GM12801 (cell line): ENCODE measurements around the gene JAM3.

Experiments used
- TF ChIP-seq, protein P1 (sequence below): IDR thresholded peaks from one replicate; pipeline ENCODE4 v1.5.1; 2011; ENCODE audit warnings: control low read depth; ENCODE audit not compliant: insufficient read length; ENCODE audit errors: extremely low read depth

JAM3 gene

DNA sequence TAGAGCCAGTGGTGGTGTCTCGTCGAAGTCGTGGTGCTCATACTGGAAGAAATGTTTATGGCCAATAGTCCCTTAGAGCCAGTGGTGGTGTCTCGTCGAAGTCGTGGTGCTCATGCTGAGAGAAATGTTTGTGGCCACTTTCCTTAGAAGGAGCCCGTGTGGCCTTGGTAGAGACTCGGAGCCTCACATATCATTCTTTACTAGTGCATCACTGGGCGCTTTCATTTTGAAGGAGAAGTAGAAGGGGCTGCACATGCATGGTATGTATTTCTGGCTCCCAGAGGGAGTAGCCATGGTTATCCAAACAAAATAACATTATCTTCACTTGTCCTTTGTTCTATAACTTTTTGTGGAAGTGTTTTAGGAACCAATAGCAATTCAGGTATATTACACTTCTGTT is 69.5 kb downstream of the JAM3 start:
- TF ChIP-seq, protein P1, sequence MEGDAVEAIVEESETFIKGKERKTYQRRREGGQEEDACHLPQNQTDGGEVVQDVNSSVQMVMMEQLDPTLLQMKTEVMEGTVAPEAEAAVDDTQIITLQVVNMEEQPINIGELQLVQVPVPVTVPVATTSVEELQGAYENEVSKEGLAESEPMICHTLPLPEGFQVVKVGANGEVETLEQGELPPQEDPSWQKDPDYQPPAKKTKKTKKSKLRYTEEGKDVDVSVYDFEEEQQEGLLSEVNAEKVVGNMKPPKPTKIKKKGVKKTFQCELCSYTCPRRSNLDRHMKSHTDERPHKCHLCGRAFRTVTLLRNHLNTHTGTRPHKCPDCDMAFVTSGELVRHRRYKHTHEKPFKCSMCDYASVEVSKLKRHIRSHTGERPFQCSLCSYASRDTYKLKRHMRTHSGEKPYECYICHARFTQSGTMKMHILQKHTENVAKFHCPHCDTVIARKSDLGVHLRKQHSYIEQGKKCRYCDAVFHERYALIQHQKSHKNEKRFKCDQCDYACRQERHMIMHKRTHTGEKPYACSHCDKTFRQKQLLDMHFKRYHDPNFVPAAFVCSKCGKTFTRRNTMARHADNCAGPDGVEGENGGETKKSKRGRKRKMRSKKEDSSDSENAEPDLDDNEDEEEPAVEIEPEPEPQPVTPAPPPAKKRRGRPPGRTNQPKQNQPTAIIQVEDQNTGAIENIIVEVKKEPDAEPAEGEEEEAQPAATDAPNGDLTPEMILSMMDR, result no peak

DNA sequence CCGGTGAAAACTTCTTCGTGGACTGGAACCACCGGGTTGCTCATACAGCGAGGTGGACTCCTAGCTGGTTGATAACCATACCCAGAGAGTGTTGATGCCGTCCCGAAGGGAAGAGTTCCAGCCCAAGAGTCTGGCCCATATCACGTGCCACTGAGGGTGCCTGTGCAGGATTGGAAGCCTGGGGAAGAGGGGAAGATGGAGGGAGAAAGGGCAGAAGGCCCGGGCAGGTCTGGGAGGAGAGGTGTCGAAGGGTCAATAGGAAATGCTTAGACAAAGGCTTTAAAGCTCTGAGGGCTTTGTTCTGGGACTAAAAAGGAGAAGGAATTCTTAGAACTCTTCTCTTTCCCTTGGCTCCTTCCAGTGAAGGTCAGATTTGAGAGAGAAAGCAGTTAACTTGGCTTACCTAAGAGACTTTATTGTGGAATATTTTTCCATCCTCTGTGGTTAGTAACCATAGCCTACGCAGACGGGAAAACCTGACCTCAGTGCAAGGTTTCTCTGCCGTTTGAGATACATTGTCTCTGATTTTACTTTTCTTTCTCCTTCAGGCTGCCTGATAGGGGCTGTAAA is 70.5 kb downstream of the JAM3 start:
- TF ChIP-seq, protein P1, result no peak

DNA sequence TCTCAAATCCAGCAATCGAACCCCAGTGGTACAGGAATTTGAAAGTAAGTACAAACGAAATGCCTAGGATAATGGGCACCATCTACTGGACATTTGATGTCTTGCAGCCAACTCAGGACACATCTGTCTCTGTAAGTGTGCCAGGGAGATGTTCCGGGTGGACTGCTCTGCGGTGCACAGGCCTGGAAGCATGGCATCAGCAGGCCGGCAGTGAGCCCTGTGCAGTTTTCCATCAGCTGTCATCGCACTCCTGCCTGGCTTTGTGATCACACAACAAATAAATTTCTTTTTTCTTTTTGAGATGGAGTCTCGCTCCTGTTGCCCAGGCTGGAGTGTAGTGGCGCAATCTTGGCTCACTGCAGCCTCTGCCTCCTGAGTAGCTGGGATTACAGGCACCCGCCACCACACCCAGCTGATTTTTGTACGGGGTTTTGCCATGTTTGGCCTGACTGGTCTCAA is 71.0 kb downstream of the JAM3 start:
- TF ChIP-seq, protein P1, result peak; percentile 11

DNA sequence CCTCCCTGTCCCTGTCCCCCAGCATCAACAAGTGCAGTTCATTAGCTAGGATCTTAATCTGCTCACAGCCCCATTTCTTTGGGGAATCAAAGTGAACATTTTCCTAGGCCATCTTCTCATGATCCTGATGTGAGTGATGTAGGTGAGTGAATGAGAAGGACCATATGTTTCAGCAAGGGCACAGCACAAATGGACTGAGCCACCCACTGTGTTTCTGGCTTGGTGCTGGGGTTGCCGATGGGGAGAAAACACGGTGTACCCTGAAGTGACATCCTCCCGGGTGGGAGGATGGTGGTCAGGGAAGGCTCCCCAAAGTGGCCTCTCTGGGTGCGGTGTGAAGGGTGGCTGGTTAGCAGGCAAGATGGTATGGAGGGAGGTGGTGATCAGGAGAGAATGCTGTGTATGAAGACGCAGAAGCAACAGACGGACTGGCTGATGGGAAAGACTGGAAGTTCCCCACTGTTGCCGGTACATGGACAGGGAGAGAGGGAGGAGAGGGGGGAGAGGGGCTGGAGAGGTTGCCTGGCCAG is 72.2 kb downstream of the JAM3 start:
- TF ChIP-seq, protein P1, result no peak

DNA sequence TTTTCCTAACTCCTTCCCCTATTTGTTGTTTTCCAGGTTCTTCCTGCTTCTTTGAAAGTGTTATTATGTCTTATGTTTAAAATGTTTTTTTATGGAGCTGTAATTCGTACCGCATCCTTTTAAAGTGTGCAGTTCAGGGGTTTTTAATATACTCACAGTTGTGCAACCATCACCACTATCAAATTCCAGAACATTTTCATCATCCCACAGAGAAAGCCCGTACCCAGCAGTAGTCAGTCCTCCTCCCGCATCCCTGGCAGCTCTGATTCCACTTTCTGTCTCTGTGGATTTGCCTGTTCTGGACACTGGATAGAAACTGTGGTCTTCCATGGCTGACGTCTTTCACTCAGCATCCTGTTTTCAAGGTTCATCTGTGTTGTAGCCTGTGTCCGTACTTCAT is 73.7 kb downstream of the JAM3 start:
- TF ChIP-seq, protein P1, result no peak

DNA sequence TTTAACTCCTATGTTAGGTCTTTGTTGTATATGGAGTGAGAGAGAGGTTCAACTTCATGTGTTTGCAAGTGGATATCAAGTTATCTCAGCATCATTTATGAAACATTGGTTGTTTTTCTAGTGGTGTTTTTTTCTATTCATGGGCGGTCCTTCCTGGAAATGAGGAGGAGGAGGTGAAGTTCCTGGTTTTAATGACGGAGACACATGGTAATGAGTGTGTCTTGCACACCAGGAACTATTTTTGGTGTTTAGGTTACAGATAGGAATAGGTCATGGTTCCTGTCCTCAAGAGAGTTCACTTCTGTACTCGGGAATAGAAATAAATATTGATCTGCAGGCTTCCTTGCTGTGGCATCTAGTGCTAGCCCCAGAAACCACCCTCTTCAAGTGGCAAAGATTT is 74.9 kb downstream of the JAM3 start:
- TF ChIP-seq, protein P1, result no peak

DNA sequence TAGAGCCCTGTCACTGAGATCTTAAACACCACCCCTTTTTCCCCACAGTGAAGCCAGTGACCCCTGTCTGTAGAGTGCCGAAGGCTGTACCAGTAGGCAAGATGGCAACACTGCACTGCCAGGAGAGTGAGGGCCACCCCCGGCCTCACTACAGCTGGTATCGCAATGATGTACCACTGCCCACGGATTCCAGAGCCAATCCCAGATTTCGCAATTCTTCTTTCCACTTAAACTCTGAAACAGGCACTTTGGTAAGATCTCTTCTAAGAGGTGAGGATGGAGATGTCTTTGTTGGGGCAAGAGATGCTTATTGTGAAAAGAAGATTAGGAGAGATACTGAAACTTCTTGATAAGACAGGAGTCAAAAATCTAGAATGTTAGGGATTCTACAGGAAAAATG is 75.9 kb downstream of the JAM3 start:
- TF ChIP-seq, protein P1, result no peak
